ELF-1 (cell line): ENCODE measurements around the gene CCKAR.
A peak's percentile ranks its signal among the peaks of the same experiment; 100 is the strongest.

Source experiments
- DNase-seq: peaks from one replicate; pipeline ENCODE4 v3.0.0-alpha.2; 2016; ENCODE audit warnings: low read depth, low spot score

The CCKAR gene

DNA sequence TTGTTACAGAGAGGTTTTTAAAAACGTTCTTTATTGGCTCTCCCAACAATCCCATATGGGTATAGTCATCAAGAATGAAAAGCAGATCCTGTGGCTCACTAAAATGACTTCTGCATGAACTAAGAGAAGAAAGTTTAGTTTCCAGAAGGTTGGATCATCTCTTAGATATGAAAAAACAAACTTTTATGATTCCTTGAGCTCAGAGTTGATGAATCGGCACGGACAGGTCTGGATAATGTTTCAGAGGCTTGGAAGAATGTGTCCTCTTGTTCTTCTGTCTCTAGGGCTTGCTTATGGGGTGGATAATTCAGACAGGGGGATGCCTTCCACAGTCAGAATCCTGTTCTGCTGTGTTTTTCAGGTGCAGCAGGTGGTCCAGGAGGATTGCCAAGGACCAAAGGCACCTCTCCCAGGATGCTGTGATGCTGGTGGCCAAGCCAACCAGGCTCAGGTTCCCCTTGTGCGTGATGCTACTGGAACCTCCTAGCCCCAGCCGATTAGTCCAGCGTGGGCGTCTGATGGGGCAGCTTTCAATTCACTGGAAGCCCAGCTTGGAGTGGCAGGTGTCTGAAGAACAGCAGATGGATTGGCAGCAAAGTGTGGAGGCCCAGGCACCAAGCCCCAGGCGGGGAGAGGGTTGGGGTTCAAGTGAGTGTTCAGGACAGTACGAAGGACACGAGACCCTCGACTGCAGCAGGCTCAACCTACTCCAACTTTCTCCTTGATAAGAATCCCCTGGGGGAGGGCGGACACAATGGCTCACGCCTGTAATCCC lies 30.3 kb downstream of the CCKAR start:
- DNase-seq, result no peak

- DNase-seq, result peak; percentile 29
Observed at GRCh38 chr4:26459054-26459755, 31.1 kb downstream of the CCKAR start.

DNA sequence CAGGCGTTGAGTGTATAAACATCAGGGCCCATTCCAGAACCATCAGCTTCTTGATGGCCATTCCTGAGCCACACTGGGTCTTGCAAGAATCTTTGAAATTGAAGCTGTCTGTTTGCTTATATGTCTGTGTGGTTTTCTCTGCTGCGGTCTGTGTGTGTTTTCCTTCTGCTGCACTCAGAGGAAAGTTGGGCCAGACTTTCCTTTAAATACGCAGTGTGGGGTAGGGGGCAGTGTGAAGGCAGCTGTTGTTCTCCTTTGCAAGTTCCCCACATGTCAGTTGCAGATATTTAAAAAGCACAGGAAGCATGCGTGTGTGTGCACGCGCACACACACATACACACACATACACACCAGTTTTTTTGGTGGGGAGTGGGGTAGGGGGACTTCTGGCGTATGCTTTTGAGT lies 32.1 kb downstream of the CCKAR start:
- DNase-seq, result no peak

DNA sequence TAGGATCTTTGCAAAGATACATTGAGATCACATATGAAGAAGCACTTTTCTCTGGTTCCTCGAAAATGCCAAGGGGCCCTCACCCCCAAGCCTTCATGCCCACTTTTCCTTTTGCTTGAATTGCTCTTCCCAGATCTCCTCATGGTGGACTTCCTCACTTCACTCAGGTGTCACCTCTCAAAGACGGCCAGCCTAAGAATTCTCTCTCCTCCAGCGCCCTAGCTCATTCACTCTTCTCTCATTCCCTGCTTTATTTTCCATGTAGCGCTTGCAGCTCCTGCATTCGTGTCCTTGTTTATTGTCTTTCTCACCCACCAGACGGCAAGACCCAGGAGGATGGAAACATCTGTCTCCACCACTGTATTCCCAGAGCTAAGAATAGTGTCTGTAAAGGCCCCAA lies 32.9 kb downstream of the CCKAR start:
- DNase-seq, result no peak

DNA sequence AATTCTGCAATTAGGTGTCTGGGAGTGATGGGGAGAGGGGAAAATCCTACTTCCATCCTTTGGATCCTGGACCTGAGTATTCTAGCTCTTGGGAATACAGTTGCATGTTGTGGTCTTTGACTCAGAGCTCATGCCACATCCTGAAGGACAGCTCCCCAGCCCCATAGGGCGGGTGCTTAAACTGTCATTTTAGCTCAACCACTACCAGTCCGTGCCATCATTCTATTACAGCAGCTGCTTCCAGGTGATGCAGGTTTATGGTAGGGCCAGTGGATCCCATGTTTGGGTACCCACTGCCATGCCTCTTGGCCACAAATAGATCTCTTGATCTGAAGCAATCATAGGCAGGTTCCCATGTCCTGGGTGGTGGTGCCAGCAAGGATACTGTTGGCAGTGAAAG lies 34.7 kb downstream of the CCKAR start:
- DNase-seq, result no peak

DNA sequence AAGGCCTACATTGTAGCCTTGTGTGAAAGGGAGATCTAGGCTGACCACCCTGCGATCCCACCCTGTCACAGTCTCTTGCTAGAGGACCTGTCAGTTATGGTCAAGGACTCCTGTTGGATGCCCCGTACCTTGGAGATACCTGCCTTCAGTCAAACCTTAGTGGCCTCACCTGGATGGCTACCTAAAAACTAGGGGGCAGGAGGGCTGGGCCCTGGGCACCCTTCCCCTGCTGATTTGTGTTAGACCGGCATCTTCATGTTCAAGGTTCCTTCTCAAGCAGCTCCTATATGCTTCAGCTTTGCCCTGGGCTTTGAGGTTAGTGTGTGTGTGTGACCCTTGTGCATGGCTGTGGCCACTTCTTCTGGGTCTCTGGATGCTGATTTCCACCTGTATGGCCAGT lies 35.3 kb downstream of the CCKAR start:
- DNase-seq, result no peak

DNA sequence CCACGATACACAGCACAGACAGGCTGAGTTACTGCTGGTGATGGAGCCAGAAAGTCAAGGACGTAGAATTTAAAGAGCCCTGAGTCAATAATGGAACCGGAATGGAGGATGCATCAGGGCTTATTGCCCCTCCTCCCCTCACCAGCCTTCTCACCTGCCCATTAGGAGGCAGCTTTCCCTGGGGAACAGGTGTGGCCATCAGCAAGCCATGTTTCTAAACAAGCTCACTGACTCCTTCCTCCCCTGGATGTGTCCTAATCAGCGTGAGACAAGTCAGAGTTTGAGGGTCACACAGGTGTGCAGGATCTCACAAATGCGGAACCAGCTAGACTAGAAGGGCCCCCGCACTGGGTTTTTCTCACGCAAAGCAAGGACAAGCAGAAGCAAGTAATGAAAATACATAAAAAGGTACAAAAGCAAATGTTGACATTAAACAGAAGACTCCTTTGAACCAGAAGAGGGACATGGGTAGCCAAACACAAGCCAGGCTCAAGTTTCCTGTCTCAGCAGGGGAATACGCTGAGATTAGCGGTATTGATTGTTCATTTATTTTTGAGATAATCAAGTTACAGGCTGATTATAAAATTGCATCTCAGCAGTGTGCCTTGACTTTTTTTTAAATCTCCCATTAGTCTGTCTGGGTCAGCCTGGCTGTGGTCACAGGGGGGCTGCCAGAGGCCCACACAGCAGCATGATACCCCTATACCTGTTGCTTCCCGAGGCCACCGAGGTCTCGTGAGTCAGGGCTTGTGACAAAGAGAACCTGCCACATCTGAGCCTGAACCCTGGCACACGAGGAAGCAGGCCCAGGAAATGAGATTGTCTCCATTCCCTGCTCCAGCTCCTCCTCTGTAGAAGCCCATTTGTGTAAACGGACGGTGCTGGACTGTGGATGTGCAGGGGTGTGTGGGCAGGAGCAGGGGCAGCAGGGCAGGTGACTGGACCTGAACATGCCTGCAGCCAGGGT lies 37.4 kb downstream of the CCKAR start:
- DNase-seq, result peak; percentile 15

DNA sequence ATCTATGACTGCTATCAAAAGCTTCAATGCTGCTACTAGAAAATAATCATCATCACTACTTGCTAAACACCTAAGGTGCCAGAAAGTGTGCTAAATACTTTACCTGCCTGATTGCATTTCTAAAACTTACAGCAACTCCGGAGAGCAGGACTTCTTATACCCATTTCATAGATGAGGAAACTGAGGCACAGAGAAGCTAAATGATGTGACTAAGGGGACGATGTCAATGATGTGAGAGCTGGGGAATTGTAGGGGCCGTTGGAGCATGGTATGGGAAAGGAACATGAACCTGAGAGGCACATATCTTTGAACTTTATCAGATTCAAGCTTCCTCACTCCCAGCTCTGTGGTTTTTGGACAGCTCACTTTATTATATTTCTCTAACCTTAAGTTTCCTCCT lies 38.7 kb downstream of the CCKAR start:
- DNase-seq, result no peak

GRCh38 chr4:26450418-26450817 lies 39.9 kb downstream of the CCKAR start:
- DNase-seq, result no peak

DNA sequence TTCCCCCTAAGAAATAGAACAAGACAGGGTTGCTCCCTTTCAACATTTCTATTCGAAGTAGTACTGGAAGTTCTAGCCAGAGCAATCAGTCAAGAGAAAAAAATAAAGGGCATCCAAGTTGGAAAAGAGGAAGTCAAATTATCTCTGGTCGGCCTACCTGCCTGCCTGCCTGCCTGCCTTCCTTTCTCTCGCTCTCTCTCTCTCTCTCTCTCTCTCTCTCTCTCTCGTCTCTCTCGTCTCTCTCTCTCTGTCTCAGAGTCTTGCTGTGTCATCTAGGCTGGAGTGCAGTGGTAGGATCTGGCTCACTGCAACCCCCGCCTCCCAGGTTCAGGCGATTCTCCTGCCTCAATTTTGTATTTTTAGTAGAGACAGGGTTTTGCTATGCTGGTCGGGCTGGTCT lies 42.9 kb downstream of the CCKAR start:
- no peak for DNase-seq

DNA sequence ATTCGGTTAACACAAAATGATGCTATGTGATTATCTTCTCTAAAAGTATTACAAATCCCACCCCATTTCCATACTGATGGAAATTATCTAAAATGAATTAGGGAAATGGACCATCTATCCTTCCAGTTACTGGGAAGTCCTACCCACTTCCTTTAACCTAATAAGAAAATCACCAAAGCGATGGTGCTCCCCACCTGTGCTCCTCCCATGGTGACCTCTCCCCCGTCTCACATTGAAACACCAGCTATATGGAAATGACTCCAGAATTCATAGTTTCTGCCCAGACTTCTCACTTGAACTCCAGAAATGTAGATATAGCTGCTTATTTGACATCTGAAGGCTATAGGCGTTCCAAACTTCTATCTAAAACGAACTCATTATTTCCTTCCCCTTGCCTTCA lies 48.5 kb downstream of the CCKAR start:
- DNase-seq, result no peak

DNA sequence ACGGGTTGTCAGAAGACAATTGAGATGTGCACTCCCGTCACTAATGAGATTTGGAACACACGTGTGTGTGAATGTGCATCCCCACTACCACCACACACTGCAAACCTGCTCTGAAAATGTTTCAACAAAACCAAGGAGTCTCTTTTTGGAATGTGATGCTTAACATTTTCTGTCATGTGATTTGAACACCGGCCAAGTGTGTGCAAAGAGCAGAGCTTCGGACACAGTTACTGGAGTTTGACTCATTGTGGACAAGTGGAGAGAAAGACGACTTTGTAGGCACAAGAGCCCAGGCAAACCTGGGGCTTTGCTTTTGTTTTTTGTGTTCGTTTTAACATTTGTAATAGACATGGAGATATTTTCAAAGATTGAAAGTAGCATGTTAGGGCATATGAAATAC lies 49.2 kb downstream of the CCKAR start:
- DNase-seq, result no peak

DNA sequence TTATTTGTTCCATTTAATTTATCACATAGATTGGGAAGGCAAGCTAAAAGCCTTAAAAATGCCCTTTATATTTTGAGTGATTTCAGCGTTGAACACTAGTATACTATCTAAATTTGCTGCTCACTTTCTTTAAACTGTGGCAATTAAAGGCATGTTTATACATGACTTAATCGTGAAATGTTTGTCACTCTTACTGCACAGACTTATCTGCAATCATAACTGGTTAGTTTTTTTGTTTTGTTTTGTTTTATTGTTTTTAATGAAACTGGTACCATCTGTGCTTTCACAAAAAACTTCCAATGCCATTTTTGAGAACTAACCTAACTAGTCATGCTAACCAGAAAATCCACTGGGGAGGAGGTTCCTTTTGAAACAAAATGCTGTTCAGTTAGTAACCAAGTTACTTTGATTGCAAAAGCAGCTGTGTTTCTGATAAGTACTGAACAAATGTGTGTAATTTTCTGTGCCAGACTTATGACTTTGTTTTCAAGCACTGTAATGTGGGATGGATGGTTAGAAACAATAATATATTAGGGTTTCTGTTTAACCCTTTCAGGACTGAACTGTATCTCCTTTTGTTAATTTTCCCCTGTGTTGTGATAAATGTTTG lies 56.1 kb downstream of the CCKAR start:
- DNase-seq, result no peak

DNA sequence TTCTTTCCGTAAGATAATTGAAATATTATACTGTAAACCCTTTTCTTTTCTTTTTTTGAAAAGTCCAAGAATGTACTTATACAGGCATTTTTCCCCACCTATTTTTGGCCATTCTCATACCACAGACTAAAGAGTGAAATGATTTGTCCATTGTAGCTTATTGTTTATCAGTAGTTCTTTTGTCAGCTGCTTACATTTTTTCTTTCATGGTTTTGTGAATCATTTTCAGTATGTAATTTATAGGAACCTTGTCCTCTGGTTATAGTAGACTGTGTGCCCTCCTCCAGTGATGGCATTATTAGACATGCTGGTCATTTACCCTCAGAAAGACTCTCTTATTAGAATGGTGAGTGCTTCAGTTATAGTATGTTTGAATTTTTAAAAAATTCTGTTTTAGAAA lies 56.7 kb downstream of the CCKAR start:
- DNase-seq, result no peak

GRCh38 chr4:26432419-26432818 lies 57.9 kb downstream of the CCKAR start:
- no peak for DNase-seq

GRCh38 chr4:26431461-26432180 lies 58.7 kb downstream of the CCKAR start:
- no peak for DNase-seq
